GM12865 (cell line): ENCODE results near the gene VGLL4.

Source experiments
- DNase-seq: peaks from one replicate; pipeline ENCODE4 v3.0.0; 2010; ENCODE audit warnings: low read depth
- H3K4me3 ChIP-seq: 2 replicates; pipeline ENCODE4 v1.5.1; 2011; ENCODE audit warnings: mild to moderate bottlenecking, low read depth, low read length, control low read depth
- CTCF ChIP-seq: IDR thresholded peaks from 2 replicates; pipeline ENCODE4 v1.5.1; 2011; ENCODE audit warnings: low read length, control low read depth, low read depth, inconsistent platforms; ENCODE audit not compliant: insufficient read depth; ENCODE audit errors: missing control alignments

The VGLL4 gene

GRCh38 chr3:11560746-11561145 is 83.0 kb downstream of the VGLL4 start:
- no peak for DNase-seq
- TF ChIP-seq CTCF = no peak
- H3K4me3 ChIP-seq = no peak overlapping the region

DNA sequence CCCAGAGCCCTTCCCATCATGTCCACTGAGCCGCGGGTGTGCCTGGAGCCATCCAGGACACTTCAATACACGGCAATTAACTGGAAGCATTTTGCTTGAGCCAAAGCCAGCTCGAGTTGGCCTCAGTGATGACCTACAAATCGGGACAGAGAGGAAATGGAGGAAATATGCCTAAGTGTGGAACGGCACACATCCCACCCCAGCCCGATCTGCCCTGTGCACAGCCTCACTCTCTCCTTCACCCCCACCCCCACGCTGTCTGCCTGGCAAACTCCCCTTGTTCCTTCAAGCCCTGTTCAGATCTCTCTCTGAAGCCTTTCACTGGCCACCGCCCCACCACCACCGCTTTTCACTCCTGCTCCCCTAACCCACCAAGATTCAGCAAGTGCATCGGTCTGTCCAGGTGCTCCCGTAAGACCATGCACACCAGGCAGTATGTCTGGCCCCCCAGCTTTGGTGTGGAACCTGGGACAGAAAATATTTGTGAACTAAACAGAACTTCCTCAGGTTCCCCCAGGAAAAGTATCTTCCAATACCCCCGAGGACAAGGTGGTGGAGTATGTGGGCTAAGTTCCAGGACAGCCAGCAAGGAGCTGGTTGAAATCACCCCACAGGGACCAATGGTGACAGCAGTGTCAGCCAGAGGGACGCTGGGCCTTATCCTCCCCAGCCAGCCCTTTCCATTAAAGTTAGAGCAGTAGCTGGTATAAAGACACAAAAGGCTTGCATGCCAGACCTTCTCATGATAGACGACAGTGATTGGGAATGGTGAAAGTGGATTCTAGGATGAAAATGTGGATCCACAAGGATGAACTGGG is 83.7 kb downstream of the VGLL4 start:
- no peak for TF ChIP-seq CTCF
- no peak overlapping the region for H3K4me3 ChIP-seq
- DNase-seq = no peak

DNA sequence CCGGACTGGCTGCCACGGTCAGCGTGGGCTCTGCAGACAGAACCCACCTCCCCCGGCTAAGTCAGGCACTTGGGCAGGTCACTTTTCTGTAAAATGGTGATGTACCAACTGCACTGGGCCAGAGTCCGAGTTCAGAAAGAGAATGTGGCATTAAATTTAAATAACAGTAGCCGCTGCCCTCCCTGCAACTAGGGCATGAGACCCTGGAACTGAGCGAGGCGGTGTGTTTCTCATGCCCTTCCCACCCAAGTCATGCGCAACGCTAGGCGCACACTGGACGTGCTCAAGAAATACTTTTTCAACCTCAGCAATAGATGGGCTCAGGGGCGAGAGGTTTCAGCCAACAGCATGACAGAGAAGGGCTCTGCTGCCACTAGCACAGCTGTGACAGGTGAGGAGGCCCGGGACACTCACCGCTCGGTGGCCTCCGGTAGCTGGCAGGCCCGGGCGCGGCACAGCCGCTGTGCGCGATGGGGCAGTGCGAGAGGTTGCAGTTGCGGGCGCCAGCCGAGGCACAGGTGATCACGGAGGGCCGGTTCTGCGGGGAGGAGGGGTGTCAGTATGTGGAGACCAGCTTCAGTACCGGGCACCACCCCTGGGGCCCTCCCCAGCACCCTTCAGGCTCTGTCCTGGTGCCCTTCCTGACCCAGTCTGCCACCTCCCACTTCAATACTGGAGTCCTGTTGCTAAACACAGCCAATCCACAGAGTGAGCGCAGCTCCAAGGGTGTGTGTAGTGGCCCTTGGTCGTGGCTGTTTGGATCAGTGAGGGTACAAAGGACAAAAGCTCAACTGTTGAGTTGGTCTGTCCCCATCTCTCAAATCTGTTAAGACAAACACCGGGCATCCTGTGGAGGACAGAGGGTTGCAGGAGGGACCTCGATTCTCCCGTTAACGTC is 84.5 kb downstream of the VGLL4 start:
- no peak overlapping the region for H3K4me3 ChIP-seq
- no peak for TF ChIP-seq CTCF
- no peak for DNase-seq

- TF ChIP-seq CTCF = no peak
- DNase-seq = no peak
- H3K4me3 ChIP-seq = no peak overlapping the region
These were observed 85.3 kb downstream of the VGLL4 start for GRCh38 chr3:11558411-11558903.

DNA sequence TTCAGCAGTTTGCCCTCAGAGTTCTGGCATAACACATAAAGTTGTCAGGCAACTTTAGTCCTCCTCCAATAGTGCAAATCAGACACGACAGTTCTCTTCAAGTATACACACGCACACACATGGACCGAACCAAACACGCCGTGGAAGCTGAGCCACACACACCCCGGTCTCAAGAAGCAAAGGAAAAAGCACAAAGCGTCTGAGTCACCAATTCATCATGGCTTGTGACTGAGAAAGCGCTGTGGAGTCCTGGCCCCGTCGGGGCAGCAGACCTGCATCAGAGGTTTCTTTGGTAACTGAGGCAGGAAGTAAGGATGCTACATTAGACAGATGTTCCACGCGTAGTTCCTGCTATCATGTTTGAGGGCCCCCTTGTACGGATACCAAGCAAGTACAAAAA is 85.7 kb downstream of the VGLL4 start:
- no peak for DNase-seq
- no peak for TF ChIP-seq CTCF
- H3K4me3 ChIP-seq = no peak overlapping the region

- DNase-seq = no peak
- no peak overlapping the region for H3K4me3 ChIP-seq
- no peak for TF ChIP-seq CTCF
These were observed 86.7 kb downstream of the VGLL4 start for GRCh38 chr3:11556851-11557644.
